Measurements from ENCODE around the gene KCTD1. TPM values are rescaled to one million over a fixed set of nuclear protein-coding genes. Genes with fewer than 3 reads are reported as not detected.

The KCTD1 gene
- total RNA-seq, 3 donors from 2014 or later (not counting 1 experiment from before 2014, with no cell fraction given) = 3.8 to 5.8 (median 5.7) TPM

GRCh38 chr18:26521617-26522016 is 26.7 kb downstream of the KCTD1 start:
- H3K4me3 Mint-ChIP-seq = no peak overlapping the region
- H3K9me3 Mint-ChIP-seq = no peaks in the 10 kb centered on the region
- 75% methylated on average over 2 of the region's 4 CpGs for WGBS (ENCODE audit: insufficient coverage)
- H3K27me3 Mint-ChIP-seq (ENCODE audit: low read depth in 2 of 2) = peaks cover 0 to 2% of the 10 kb centered on the region in 2 donors
- TF ChIP-seq CTCF (IDR thresholded peaks at IDR 0.05) = no peak
- no peaks in the 10 kb centered on the region for H3K36me3 ChIP-seq (ENCODE audit: control insufficient read depth, insufficient read depth, low read length)
- H3K27ac Mint-ChIP-seq = no peak overlapping the region
- no peak overlapping the region for H3K27ac ChIP-seq (ENCODE audit: low read length)
- ATAC-seq = no peak
- no peak overlapping the region for H3K4me3 ChIP-seq (ENCODE audit: low read length)
- H3K4me1 ChIP-seq (ENCODE audit: control insufficient read depth, insufficient read depth, low read length) = no peaks in the 10 kb centered on the region
- no peaks in the 10 kb centered on the region for H3K9me3 ChIP-seq (ENCODE audit: control insufficient read depth, insufficient read depth, low read length)
- peaks cover 6 to 11% of the 10 kb centered on the region in 2 donors for H3K4me1 Mint-ChIP-seq
- intact Hi-C loops (cut with micrococcal nuclease) = no loop called here
- no peak for DNase-seq
- no peaks in the 10 kb centered on the region for H3K27me3 ChIP-seq (ENCODE audit: control insufficient read depth, insufficient read depth, low read length)
- H3K36me3 Mint-ChIP-seq = no peaks in the 10 kb centered on the region

- Histone ChIP-seq H3K9me3 (ENCODE audit: control insufficient read depth, insufficient read depth, low read length) (no peaks in the 10 kb centered on the region), H3K27me3 (ENCODE audit: control insufficient read depth, insufficient read depth, low read length) (no peaks in the 10 kb centered on the region), H3K27ac (ENCODE audit: low read length) (no peak overlapping the region), H3K4me1 (ENCODE audit: control insufficient read depth, insufficient read depth, low read length) (no peaks in the 10 kb centered on the region), H3K4me3 (ENCODE audit: low read length) (no peak overlapping the region), H3K36me3 (ENCODE audit: control insufficient read depth, insufficient read depth, low read length) (no peaks in the 10 kb centered on the region)
- intact Hi-C loops (cut with micrococcal nuclease) = no loop called here
- no peak overlapping the region for H3K27ac Mint-ChIP-seq
- ATAC-seq (no peak), DNase-seq (no peak)
- H3K4me1 Mint-ChIP-seq = peaks cover 6 to 8% of the 10 kb centered on the region in 2 donors
- WGBS (ENCODE audit: insufficient coverage) = 89% methylated on average over 3 of the region's 3 CpGs
- no peak overlapping the region for H3K4me3 Mint-ChIP-seq
- H3K27me3 Mint-ChIP-seq (ENCODE audit: low read depth in 2 of 2) = peaks cover 0 to 2% of the 10 kb centered on the region in 2 donors
- H3K36me3 Mint-ChIP-seq = no peaks in the 10 kb centered on the region
- no peaks in the 10 kb centered on the region for H3K9me3 Mint-ChIP-seq
- no peak for TF ChIP-seq CTCF (IDR thresholded peaks at IDR 0.05)
These were observed 27.4 kb downstream of the KCTD1 start for GRCh38 chr18:26520974-26521373.

GRCh38 chr18:26519114-26519513 is 29.2 kb downstream of the KCTD1 start:
- intact Hi-C loops (cut with micrococcal nuclease) = no loop called here
- 100% methylated on average over 1 of the region's 4 CpGs for WGBS (ENCODE audit: insufficient coverage)

More at GRCh38 chr18:26519114-26519513, 29.2 kb downstream of the KCTD1 start:
- H3K27ac ChIP-seq (ENCODE audit: low read length) = no peak overlapping the region
- peaks cover 0 to 2% of the 10 kb centered on the region in 2 donors for H3K27me3 Mint-ChIP-seq (ENCODE audit: low read depth in 2 of 2)
- no peaks in the 10 kb centered on the region for H3K4me1 Mint-ChIP-seq
- no peaks in the 10 kb centered on the region for H3K4me1 ChIP-seq (ENCODE audit: control insufficient read depth, insufficient read depth, low read length)
- ATAC-seq (no peak), DNase-seq (no peak)
- H3K27me3 ChIP-seq (ENCODE audit: control insufficient read depth, insufficient read depth, low read length) = no peaks in the 10 kb centered on the region
- H3K36me3 ChIP-seq (ENCODE audit: control insufficient read depth, insufficient read depth, low read length) = no peaks in the 10 kb centered on the region
- no peak overlapping the region for H3K27ac Mint-ChIP-seq
- no peak overlapping the region for H3K4me3 Mint-ChIP-seq
- no peak for TF ChIP-seq CTCF (IDR thresholded peaks at IDR 0.05)
- no peaks in the 10 kb centered on the region for H3K9me3 ChIP-seq (ENCODE audit: control insufficient read depth, insufficient read depth, low read length)
- no peaks in the 10 kb centered on the region for H3K36me3 Mint-ChIP-seq
- H3K9me3 Mint-ChIP-seq = no peaks in the 10 kb centered on the region
- H3K4me3 ChIP-seq (ENCODE audit: low read length) = no peak overlapping the region
